Embryonic facial prominence (tissue), 1 donor: ENCODE measurements around the gene ERBB4.
"Not testable (repeated sequence)": the region's sequence is repeated elsewhere in the genome, so short reads cannot be mapped to it uniquely, and the experiment has no call there.

Source experiments
- DNase-seq: peaks from one replicate; pipeline ENCODE4 v3.0.0-alpha.2; 2016; ENCODE audit errors: extremely low spot score

Gene ERBB4

DNA sequence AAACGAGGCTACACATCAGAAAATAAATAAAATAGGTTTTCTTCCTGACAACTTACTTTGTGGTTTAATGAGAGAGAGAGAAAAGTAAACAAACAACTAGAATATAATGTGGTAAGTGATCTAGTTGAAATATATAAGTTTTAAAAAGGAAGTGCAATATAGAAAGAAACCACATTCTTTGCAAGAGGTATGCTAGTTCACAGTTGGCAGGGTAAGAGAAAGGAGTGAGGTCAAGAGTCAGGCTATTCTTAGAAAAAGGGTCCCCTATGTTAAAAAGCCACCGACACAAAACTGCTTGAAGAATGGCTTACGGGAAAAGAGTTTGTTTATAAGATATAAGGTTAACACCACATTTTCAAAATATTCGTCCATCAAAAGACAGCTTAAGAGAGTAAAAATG lies 462.1 kb downstream of the ERBB4 start:
- no peak for DNase-seq

DNA sequence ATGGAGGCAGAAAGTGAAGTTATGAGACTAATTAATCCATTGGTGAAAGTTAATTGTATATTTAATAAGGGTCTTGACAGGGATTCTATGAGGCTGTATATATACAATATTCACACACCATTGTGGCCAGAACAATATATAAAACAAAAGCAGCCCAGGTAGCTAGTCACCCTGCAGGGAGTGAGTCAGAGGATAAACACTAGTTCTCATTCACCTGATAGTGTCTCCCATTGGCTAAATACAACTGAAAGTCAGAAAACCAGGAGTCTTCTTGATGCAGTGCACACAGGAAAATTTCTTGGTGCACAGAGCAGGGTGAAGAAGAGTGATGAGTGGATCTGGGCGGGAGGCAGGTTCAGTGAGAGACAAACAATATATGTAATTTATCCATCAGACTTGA lies 465.2 kb downstream of the ERBB4 start:
- DNase-seq, result no peak

DNA sequence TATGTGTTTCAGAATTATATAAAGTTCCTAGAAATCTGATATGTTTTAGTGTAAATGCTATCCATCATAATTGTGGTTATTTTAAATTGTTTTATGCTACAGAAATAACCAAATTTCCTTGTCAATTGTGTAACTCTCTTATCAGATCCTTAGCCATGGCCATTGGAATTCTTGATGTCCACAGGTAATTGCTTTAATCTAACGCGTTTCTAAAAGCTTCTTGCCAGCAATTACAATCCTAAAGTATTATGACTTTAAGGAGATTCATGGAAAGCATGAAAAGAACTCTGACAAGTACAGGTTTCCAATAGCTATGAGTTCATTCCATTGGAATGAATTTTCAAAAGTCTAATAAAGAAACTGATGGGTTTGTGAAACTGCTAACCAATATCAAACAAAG lies 472.1 kb downstream of the ERBB4 start:
- no peak for DNase-seq

DNA sequence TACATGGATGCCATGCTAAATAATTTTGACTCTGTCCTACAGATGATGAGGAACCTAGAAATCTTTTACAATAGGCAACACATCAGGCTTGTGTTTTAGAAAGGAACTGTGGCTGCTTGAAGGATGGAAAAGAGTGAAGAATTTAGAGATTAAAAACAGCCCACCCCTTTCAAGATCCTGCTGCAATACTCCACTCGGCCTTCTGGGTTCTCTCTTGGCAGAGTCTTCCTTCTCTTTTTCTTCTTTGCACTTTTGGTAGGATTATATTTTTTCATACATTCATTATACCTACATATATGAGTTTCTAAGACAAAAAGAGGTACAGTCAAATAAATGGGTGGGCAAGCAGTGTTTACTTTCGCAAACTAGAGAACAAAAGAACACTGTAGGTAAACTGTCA lies 474.3 kb downstream of the ERBB4 start:
- DNase-seq, result no peak

DNA sequence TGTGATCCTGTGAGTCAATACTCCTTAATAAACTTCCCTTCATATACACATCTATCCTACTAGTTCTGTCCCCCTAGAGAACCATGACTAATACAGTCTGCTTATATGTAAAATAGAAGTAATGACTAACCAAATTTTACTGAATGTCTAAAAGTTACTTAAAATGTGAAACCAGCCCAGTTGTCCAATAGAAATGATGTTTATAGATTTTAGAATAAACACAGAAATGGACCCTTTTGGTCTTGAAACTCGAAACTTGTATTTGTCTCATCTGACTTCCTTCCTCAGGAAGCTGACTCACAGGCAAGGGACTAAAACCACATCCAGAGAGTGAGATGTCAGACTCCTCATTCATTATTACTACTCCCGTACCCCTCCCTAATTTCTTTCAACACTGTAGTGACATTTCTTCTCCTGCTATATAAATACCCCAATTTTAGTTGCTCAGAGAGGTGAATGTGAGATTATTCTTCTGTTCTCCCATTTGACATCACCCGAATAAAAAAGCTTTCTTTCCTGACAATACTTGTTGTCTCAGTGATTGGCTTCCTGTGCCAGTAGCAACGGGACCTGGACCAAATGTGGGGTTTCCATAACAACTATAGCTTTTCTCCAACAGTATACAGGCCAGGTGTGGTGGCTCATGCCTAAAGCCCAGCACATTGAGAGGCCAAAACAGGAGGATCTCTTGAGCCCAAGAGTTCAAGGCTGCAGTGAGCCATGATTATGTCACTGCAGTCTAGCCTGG lies 486.0 kb downstream of the ERBB4 start:
- no peak for DNase-seq

DNA sequence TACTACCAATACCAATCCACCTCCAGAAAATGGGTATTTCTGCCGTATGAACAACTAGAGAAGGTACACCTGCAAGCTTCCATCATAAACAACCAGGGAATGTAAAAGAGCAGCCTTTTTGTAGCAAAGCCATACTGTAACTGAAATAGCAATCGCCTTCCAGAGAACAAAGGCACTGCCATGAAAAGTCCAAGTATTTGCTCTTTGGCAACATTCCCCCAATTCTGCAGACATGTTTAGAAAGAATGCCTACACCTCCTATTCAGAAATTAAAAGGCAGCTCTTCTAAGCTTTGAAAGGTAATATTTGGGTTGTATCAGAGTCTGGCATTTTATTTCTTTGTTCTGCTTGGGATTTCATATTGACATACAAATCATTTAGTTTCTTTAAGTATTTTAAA lies 487.7 kb downstream of the ERBB4 start:
- DNase-seq, result no peak

DNA sequence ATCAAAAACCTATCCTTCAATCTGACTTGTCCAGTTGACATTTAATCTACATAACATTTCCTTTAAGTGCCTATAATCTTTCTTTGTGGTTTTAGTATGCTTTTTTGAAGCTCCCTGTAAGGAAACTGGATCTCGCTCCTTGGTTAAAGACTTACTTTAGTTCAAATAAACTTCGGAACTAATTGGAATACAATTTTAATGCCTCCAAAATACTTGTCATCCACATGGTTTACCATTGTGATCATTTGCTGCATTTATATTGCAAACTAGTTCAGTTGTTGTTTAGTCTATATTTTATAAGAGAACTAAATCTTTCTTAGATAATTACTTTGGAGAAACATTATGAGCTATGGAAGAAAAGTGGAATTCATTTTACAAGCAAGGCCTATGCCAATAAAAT lies 496.0 kb downstream of the ERBB4 start:
- DNase-seq, result no peak

DNA sequence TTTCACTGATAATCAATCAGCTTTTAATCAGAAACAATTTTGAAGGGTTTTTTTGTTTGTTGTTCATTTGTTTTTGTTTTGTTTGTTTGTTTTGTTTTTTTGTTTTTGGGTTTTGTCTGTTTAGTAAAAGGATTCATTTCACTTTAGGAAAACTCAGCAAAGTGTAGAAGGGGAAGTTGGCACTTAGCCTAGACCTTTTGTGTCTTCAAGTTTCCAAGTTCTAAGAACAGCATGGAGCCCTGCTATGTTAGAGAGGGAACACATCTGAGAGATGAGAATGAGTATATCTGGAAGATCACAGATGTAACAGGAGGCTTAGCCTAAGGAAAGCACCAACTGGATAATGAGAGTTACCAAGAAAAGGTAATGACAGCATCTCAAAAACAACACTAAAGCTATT lies 501.5 kb downstream of the ERBB4 start:
- DNase-seq, result no peak

DNA sequence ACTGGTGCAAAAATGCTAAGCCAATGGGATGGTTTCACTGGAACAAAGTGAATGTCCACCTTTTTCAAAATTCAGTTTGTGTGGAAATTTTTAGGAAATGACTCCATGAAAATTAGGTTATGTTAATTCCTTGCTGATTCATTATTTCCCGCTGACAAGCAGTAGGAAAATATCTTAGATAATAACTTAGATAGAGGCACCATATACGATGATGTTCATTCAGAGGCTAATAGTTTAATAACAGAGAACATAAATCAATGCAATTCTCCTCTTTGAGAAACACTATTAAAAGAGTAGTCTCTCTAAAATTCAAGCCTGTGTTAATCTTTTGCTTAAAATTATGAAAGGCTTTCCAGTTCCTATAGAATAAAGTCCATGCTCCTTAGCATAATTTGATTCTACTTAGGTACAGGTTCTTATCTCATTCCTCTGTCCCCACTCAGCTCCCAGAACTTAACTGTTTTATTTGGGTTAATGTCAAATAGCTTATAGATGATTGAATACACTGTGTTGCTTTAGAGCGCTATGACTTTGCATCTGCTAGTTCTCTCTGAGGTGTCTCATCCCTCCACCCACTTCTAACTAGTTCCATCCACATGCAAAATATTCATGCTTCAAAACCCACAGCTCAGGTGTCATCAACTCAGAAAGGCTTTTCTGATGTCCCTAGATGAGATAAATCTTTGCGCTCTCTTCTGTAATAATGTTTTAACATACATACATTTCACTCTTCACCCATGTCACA lies 503.6 kb downstream of the ERBB4 start:
- no peak for DNase-seq

DNA sequence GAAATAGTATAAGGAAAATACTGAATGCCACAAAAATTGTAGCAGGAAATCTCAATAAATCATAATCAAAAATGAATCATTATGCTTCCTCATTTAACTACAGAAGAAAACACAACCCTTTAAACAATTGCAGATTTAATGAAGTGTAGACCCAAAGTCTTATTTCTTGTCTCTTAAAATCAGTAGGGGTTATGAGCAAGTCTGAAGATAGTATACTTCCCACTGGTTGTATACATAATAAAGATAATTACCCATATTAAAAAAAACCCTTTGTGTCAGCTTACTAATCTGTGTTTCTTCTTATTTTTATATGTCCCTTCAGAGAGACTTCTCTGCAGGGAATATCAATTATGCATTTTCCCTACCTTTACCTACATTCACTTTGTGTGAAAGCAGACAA lies 504.7 kb downstream of the ERBB4 start:
- DNase-seq, result no peak

DNA sequence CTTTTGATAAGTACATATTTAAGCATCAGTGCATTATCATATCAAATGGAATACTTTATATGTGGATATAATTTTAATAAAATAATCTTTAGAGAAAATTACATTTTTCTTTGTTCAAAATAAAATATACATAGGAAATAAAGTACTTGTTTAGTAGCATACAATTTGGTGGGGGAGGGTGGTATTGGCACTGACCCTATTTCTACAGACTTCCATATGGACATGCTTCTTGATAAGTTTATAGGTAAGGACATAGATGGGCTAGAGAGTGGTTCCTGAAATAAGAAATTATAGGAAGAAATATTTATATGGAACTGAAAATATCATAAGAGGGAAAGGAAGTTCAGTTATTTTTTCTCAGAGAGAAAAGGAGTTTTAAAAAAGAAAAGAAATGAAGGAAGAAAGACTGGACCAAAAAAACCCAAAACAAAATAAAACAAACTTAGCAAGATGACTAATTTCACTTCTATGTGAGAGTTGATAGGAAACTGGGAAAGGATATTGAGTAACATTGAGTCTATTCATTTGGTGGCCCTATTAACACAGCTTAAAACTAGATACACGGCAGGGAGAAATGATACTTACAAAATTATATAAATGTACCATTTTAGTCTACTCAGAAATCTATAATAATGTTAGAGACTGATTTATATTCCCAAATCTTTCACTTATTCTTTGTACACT lies 505.9 kb downstream of the ERBB4 start:
- no peak for DNase-seq

DNA sequence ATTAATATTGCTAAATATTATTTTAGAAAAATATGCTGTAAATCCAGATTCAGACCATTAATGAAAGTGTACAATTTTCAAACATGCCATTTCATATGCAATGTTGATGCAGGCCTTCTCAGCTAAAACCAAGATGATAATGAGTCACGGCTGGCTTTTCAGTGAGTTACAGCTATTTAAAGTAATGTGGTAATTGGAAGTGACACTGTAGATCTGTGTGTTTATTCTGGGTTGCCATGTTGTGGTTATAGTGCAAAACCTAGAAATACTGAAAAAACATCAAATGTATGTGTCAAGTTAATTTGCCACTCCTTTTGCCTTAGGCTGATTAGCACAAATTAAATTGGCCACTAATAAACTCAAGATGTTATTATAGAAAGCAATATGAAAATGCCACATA lies 506.6 kb downstream of the ERBB4 start:
- DNase-seq, result no peak

DNA sequence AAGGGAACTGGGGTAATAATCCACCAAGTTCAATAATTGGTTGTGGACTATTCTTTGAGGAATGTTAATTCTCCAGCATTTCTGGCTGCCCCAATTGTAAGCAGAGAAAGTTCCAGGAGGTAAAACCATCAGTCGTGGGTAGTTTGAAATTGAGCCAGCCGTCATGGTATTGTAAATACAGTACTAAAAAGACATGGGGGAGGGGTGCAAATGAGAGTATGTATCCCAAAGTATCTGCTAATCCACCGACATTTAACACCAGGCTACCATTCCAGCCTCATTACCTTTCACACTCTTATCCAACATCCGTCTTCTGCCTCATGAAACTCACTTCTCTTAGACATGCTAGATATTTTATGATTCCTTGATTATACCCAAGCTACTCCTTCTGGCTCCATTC lies 507.9 kb downstream of the ERBB4 start:
- no peak for DNase-seq

DNA sequence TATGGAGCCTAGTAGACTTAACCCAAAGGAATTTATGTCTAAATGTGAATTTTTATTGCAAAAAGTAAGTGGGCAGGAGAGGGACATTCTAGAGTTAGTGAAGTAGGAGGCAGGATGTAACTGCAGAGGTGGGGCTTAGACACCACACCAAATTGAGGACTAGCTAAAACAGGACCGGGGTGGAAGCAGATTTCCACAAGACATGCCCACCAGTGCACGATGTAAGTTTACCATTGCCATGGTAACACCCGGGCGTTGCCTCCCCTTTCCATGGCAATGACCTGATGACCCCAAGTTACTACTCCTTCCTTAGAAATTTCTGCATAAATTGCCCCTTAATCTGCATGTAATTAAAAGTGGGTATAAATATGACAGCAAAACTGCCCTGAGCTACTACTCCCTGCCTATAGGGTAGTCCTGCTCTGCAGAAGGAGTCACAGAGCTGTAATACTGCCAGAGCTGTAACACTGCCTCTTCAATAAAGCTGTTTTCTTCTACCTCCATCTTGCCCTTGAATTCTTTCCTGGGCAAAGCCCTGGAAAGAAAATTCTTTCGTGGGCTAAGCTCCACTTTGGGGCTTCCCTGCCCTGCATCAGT lies 509.7 kb downstream of the ERBB4 start:
- DNase-seq, result no peak

DNA sequence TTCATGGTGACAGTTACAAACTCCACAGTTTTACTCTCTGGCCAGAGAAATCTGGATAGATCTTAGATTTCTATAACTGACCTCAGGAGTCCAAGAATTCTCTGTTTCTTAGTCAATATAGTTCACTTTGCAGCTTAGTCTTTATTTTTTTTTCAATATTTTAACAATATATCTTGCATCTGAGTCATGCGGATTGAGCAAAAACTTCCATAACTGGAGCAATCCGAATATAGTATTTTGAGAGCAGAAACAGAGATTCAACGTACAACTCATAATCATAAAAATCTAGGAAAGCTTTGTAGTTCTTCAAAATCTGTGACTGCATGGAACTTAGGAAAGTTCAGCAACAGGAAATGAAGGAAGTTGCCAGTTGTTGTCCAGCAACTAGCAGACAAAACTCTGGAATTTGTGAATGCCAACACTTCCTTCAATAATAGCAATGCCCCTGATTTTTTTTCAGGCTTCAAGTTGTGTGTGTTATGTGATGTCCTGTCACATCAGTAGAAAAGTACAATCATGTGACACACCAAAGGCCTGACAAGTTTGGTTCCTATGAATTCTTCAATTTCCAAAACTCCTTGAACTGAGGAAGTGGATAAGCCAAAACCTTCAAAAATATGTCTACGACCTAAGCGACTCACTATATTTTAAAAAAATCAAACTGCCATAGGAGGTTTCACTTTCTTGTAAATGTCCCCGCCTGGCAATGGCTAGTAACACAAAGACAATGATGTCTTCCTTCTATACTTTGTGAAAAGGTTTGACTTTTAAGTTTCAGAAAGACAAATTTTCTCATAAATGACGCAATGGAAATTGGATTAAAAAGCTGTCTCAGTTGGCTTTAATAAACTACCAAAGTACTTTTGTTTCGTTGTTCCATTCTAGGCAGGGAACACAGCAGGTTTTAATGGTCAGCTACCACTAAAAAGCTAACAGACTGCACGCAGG lies 510.6 kb downstream of the ERBB4 start:
- no peak for DNase-seq

DNA sequence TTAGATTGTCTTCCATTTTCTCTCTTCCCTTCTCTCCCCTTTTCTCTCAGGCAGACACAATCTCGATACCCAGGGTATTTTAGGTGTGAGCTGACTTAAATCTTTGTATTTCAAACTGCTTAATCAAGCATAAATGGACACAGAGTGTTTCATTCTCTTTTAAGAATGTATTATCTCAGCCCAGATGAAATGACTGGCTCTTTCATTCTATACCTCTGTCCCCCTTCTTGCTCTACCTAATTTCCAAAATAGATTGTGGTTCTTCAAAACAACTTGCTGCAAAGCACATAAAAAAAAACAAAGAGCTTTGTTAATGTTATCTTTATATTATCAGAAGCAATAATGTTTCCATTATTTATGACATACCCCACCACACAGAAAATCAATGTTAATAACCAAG lies 514.6 kb downstream of the ERBB4 start:
- DNase-seq, result no peak

DNA sequence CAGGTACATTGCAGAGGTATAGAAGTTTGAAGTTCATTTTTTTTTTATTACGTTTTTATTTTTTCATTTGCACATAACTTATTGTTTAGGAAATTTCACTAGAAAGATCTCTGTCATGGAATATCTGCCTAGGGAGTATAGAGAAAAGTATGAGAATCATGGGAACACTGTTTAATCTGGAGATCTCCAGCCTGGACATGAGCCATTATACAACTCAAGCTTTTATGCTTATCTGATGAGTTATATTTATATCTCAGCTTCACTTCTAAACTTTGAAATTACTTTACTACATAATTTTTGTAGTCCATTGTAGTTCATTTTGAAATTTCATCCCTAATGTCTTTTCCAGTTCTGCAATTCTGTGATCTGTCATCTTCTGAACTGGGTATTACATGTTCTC lies 515.6 kb downstream of the ERBB4 start:
- no peak for DNase-seq

DNA sequence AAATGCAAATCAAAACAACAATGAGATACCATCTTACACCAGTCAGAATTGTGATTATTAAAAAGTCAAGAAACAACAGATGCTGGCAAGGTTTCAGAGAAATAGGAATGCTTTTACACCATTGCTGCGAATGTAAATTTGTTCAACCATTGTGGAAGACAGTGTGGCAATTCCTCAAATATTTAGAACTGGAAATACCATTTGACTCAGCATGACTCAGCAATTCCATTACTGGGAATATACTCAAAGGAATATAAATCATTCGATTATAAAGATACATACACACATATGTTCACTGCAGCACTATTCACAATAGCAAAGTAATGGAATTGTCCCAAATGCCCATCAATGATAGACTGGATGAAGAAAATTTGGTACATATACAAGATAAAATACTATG lies 516.7 kb downstream of the ERBB4 start:
- no peak for DNase-seq

DNA sequence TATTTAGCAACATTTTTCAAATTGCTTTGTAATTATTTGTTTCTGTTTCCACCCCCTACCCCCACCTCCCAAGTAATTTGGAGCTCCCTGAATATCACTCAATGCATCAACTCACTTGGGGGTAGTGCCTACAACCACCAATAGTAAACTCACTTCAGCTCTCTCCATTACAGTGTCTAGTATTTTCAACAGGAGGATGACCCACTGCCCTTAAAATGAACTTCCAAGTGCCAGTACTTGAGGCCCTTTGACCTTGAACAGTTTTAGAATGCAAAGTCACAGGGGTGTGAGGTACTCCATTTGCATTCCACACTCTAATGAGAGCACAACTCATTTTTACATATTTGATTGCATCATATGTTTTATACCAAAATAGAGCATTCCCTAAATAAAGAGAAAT lies 523.0 kb downstream of the ERBB4 start:
- DNase-seq, result no peak

DNA sequence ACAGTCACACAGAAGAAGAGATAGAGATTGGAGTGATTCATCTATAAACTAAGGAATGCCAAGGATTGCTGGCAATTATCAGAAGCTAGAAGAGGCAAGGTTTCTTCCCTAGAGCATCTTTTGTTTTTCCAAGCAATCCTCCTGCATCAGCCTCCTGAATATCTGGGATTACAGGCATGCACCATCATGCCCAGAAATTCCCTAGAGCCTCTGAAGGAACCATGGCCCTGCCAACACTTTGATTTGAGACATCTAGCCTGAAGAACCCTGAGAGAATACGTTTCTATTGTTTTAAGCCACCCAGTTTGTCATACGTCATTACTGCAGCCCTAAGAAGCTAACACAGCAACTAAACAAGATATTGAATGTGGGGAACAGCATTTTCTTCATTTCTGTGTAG lies 525.0 kb downstream of the ERBB4 start:
- DNase-seq, result no peak

DNA sequence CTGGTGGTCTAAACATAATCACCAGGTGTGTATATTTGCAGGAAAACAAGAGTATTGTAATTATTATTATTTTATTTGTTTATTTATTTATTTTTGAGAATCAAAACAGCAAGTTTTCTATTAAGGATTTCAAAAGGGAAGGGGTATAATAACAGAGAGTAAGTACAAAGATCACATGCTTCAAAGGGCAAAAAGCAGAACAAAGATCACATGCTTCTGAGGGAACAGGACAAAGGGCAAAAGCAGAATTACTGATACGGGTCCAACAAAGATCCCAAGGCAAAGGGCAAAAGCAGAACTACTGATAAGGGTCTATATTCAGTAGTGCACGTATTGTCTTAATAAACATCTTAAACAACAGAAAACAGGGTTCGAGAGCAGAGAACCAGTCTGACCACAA lies 528.3 kb downstream of the ERBB4 start:
- DNase-seq, result not testable (repeated sequence)
